Peyer's patch (tissue), 4 donors: Measurements from ENCODE around the gene PRKCA. TPM values are rescaled to one million over a fixed set of nuclear protein-coding genes. Genes with fewer than 3 reads are reported as not detected.

ENCODE experiments used
- DNase-seq, 3 donors: peaks; one replicate each; pipeline ENCODE4 v3.0.0-alpha.2; 2017 to 2019
- H3K27ac ChIP-seq, 4 donors: fragments of 200-600 bp; sonication (generic); one replicate each; pipeline ENCODE4 v1.5.1; 2016 to 2019
- H3K27me3 ChIP-seq, 2 donors: fragments of 200-600 bp; sonication (generic); one replicate each; pipeline ENCODE4 v1.5.1; 2019
- H3K36me3 ChIP-seq, 3 donors: fragments of 200-600 bp; sonication (generic); one replicate each; pipeline ENCODE4 v1.5.1; 2016 to 2019
- H3K4me1 ChIP-seq, 4 donors: fragments of 200-600 bp; sonication (generic); one replicate each; pipeline ENCODE4 v1.5.1; 2016 to 2019
- H3K4me3 ChIP-seq, 4 donors: fragments of 200-600 bp; sonication (generic); 1 replicate in 3 of 4; 2 replicates in 1 of 4; pipeline ENCODE4 v1.5.1; 2016 to 2019; ENCODE audit warnings: mild to moderate bottlenecking in 1 of 4
- H3K9me3 ChIP-seq, 4 donors: fragments of 200-600 bp; sonication (generic); one replicate each; pipeline ENCODE4 v1.5.1; 2016 to 2019; ENCODE audit warnings: mild to moderate bottlenecking in 1 of 4
- CTCF ChIP-seq, 6 experiments: fragments of 450-650 bp in 4 of 6; fragments of 200-600 bp in 2 of 6; sonication (generic) in 1 of 6; IDR thresholded peaks; one replicate each; pipeline ENCODE4 v1.5.1; 2017 to 2019; ENCODE audit warnings: antibody characterized with exemption in 6 of 6, mild to moderate bottlenecking in 3 of 6, moderate library complexity in 1 of 6
- POLR2A ChIP-seq, 2 donors: fragments of 450-650 bp; IDR thresholded peaks; one replicate each; pipeline ENCODE4 v1.5.1; 2017; ENCODE audit warnings: antibody characterized with exemption in 2 of 2, mild to moderate bottlenecking in 2 of 2, moderate library complexity in 2 of 2
- total RNA-seq, 4 donors: library from RNA; depleted of rRNA; stranded (reverse); fragments of >200 nt; gene quantifications; one replicate each; pipeline ENCODE4 v1.1.0, GENCODE V29; 2016

The PRKCA gene
- total RNA-seq, 4 donors from 2014 or later = 32.2 to 47.0 (median 43.5) TPM

GRCh38 chr17:66632731-66633130, 330.3 kb downstream of the PRKCA start:
- TF ChIP-seq POLR2A (IDR thresholded peaks at IDR 0.05) (no peak), CTCF (IDR thresholded peaks at IDR 0.05) (no peak)
- no peak overlapping the region for H3K27ac ChIP-seq
- no peaks in the 10 kb centered on the region for H3K27me3 ChIP-seq
- H3K36me3 ChIP-seq = no peaks in the 10 kb centered on the region
- H3K4me3 ChIP-seq = no peak overlapping the region
- DNase-seq = no peak
- no peaks in the 10 kb centered on the region for H3K9me3 ChIP-seq
- H3K4me1 ChIP-seq = no peaks in the 10 kb centered on the region

- H3K27ac ChIP-seq = no peak overlapping the region
- no peak for DNase-seq
- no peaks in the 10 kb centered on the region for H3K36me3 ChIP-seq
These were observed 331.0 kb downstream of the PRKCA start for GRCh38 chr17:66633317-66633965.

GRCh38 chr17:66634193-66634592, 331.8 kb downstream of the PRKCA start:
- TF ChIP-seq CTCF (IDR thresholded peaks at IDR 0.05) (no peak), POLR2A (IDR thresholded peaks at IDR 0.05) (no peak)
- Histone ChIP-seq H3K27ac (no peak overlapping the region), H3K4me3 (no peak overlapping the region), H3K4me1 (no peaks in the 10 kb centered on the region), H3K36me3 (no peaks in the 10 kb centered on the region), H3K9me3 (no peaks in the 10 kb centered on the region), H3K27me3 (no peaks in the 10 kb centered on the region)
- DNase-seq = no peak

More at GRCh38 chr17:66633317-66633965, 331.0 kb downstream of the PRKCA start:
- no peak for TF ChIP-seq CTCF (IDR thresholded peaks at IDR 0.05)
- no peak for TF ChIP-seq POLR2A (IDR thresholded peaks at IDR 0.05)
- no peaks in the 10 kb centered on the region for H3K27me3 ChIP-seq
- no peak overlapping the region for H3K4me3 ChIP-seq
- H3K9me3 ChIP-seq = no peaks in the 10 kb centered on the region
- no peaks in the 10 kb centered on the region for H3K4me1 ChIP-seq

GRCh38 chr17:66635386-66636045, 333.1 kb downstream of the PRKCA start:
- DNase-seq = no peak
- H3K9me3 ChIP-seq = no peaks in the 10 kb centered on the region
- no peak overlapping the region for H3K27ac ChIP-seq
- H3K4me3 ChIP-seq = no peak overlapping the region
- no peaks in the 10 kb centered on the region for H3K4me1 ChIP-seq
- H3K36me3 ChIP-seq = no peaks in the 10 kb centered on the region
- no peak for TF ChIP-seq CTCF (IDR thresholded peaks at IDR 0.05)
- no peak for TF ChIP-seq POLR2A (IDR thresholded peaks at IDR 0.05)
- H3K27me3 ChIP-seq = no peaks in the 10 kb centered on the region

- H3K27ac ChIP-seq = no peak overlapping the region
- no peak for TF ChIP-seq POLR2A (IDR thresholded peaks at IDR 0.05)
- no peak for TF ChIP-seq CTCF (IDR thresholded peaks at IDR 0.05)
- H3K9me3 ChIP-seq = no peaks in the 10 kb centered on the region
- no peaks in the 10 kb centered on the region for H3K36me3 ChIP-seq
- no peaks in the 10 kb centered on the region for H3K4me1 ChIP-seq
- no peak for DNase-seq
- H3K4me3 ChIP-seq = no peak overlapping the region
- H3K27me3 ChIP-seq = no peaks in the 10 kb centered on the region
These were observed 333.7 kb downstream of the PRKCA start for GRCh38 chr17:66636111-66636510.
